Activated effector memory CD4-positive, alpha-beta T cell treated with Interleukin-2 at 50 U/mL for 16 hours (primary cell): ENCODE data around the gene RASSF7.

ENCODE experiments used
- DNase-seq: peaks from one replicate; pipeline ENCODE4 v3.0.0-alpha.2; 2020

RASSF7 gene

DNA sequence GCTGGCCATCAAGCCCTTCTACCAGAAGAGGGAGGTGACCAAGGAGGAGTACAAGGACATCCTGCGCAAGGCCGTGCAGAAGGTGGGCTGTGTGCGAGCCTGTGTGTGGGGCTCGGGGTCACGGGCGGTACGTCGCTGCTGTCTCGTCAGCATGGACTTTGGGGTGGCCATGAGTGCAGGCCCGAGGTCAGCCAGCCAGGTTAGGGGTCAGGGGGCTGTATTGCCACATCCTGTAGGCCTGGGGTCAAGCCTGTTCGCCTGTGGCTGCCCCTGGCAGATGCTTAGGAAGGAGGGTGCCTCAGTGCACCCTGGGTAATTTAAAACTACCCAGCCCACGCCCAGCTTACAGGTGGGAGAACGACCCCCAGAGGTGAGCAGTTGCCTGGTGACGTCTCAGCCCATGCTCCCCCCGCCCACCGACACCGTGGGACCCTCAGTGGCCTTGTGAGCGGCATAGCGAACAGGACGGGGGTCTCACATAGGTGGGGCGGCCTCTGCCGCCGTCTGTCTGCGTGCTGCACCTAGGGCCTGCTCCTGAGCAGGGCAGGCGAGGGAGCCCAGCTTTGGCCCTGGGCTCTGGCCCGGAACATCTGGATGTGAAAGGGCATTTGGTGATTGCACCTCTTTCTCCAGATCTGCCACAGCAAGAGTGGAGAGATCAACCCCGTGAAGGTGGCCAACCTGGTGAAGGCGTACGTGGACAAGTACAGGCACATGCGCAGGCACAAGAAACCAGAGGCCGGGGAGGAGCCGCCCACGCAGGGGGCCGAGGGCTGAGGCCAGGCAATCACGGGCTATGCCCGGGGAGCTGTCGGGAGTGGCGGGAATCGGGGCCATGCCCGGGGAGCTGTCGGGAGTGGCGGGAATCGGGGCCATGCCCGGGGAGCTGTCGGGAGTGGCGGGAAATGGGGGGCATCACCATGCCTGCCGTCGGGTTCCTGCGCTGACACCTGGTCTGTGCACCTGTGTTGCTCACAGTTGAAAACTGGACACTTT lies 50.5 kb downstream of the RASSF7 start:
- no peak for DNase-seq

DNA sequence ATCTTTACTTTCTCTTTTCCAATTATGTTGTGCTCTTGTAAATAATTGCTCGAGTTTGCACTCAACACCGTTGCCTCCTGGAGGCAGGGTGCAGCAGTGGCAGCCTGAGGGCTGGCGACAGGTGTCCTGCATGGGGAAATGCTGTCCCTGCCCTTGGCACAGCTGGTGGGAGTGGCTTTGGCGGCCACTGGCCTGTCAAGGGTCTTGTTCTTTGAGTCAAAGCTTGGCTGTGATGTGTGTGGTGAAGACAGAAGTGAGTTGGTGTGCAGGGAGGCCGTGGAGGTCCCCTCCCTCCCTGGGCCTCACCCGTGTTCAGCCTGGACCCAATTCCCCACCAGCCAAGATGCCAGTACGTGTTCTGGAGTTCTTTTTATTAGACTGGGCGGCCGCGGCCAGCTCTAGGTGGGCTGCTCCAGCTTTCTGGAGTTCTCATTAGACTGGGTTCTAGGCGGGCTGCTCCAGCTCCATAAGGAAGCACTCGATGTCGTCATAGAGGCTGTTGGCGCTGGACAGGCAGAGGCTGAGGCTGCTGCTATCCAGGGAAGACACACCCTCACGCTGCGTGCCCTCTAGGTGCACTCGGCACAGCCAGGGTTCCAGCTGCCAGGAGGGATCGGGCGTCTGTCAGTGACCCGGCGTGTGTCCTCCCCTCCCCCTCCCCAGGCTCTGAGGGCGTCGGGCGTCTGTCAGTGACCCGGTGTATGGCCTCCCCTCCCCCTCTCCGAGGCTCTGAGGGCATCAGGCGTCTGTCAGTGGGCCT lies 51.6 kb downstream of the RASSF7 start:
- no peak for DNase-seq

DNA sequence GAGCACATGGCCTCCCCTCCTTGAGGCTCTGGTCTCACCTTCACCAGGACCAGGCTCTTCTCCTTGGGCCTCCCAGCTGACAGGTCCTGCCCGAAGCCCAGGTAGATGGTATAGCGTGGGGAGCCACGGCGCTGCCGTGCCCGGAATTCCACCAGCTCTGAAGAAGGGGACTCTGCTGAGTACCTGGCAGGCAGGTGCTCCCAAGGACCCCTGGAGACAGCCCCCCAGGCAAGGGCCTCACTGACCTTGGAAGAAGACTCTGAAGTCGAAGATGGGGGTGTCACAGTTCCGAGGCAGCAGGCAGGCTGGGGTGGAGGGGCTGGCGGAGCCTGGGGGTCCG lies 52.2 kb downstream of the RASSF7 start:
- DNase-seq = no peak

DNA sequence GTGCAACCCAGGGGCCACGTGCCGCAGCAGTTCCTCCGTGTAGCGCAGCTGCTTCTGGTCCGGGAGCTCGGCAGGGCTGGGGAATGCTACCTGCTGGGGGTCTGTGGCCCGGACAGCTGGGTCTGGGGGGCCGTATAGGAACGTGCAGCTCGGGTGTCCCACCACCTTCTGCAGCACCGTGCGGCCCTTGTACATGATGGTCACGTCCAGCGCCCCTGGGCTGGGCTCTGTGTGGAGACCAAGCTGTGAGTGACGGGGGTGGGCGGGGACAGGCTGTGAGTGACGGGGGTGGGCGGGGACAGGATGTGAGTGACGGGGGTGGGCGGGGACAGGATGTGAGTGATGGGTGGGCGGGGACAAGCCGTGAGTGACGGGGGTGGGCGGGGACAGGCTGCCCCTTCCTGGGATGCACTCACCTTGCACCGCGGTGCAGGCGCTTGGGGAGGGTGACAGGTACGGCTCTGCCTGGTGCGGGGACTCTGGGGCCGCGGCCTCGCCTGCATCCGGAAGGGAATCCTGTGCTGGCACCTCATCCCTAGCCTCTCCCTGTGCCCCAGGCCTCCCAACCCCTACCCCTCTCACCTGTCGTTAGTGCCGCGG lies 52.7 kb downstream of the RASSF7 start:
- peak; percentile 61 for DNase-seq
